Measurements from ENCODE around the gene OR5W2.
"Not testable (repeated sequence)": the region's sequence is repeated elsewhere in the genome, so short reads cannot be mapped to it uniquely, and the experiment has no call there.

OR5W2 gene

GRCh38 chr11:55914482-55914881 is at the start of gene OR5W2:
Gene OR5W2 (minus strand): TSS chr11:55914582. CDS start chr11:55914582, 0 bp downstream.
- DNase-seq (ENCODE audit: low read depth): no peak

- no peak for DNase-seq (ENCODE audit: low read depth)
Measured at GRCh38 chr11:55956521-55956920, 42.1 kb upstream of the OR5W2 start.

- no peak for DNase-seq (ENCODE audit: low read depth)
Measured at GRCh38 chr11:55949330-55949729, 34.9 kb upstream of the OR5W2 start.

GRCh38 chr11:55942785-55943392 is 28.5 kb upstream of the OR5W2 start:
- DNase-seq (ENCODE audit: low read depth): peak; percentile 2

GRCh38 chr11:55936300-55936699 is 21.9 kb upstream of the OR5W2 start, which contains the start of gene OR5I1:
Gene OR5I1 (minus strand): TSS chr11:55936400. CDS start chr11:55936400, 0 bp downstream.
- DNase-seq (ENCODE audit: low read depth): no peak

- DNase-seq (ENCODE audit: low read depth): no peak
Measured at GRCh38 chr11:55920537-55920936, 6.2 kb upstream of the OR5W2 start.

- DNase-seq (ENCODE audit: low read depth): no peak
Measured at GRCh38 chr11:55902308-55902707, 12.1 kb downstream of the OR5W2 start.

- DNase-seq (ENCODE audit: low read depth): no peak
Measured at GRCh38 chr11:55895216-55895615, 19.2 kb downstream of the OR5W2 start.

- not testable (repeated sequence) for DNase-seq (ENCODE audit: low read depth)
Measured at GRCh38 chr11:55885481-55885880, 28.9 kb downstream of the OR5W2 start.

GRCh38 chr11:55884995-55885394 is 29.4 kb downstream of the OR5W2 start:
- DNase-seq (ENCODE audit: low read depth): not testable (repeated sequence)

GRCh38 chr11:55882997-55883396 is 31.4 kb downstream of the OR5W2 start, which contains the start of gene TRIM51:
Gene TRIM51 (plus strand): TSS chr11:55883297. CDS start chr11:55885429, 2,132 bp downstream.
- DNase-seq (ENCODE audit: low read depth): not testable (repeated sequence)

GRCh38 chr11:55873146-55873545 is 41.2 kb downstream of the OR5W2 start:
- not testable (repeated sequence) for DNase-seq (ENCODE audit: low read depth)

GRCh38 chr11:55872731-55873130 is 41.7 kb downstream of the OR5W2 start:
- DNase-seq (ENCODE audit: low read depth): not testable (repeated sequence)

- not testable (repeated sequence) for DNase-seq (ENCODE audit: low read depth)
Measured at GRCh38 chr11:55867354-55867753, 47.0 kb downstream of the OR5W2 start.

Measured in GM04504 (cell line).